SK-N-DZ (cell line): ENCODE measurements around the gene CCDC77. TPM values are rescaled to one million over a fixed set of nuclear protein-coding genes. Genes with fewer than 3 reads are reported as not detected.
"Not testable (repeated sequence)": the region's sequence is repeated elsewhere in the genome, so short reads cannot be mapped to it uniquely, and the experiment has no call there.

ENCODE experiments used
- DNase-seq: peaks from one replicate; pipeline ENCODE4 v3.0.0-alpha.2; 2015; ENCODE audit warnings: low spot score
- polyA plus RNA-seq, 2 experiments: library from polyadenylated mRNA; depleted of rRNA; stranded (reverse); fragments of >200 nt; gene quantifications; 2 replicates each; pipeline ENCODE4 v1.2.3, GENCODE V29; 2014

Gene CCDC77
- 74.0 and 80.1 TPM in 2 replicates for polyA plus RNA-seq (2014; cell fraction: cytosol; rRNA removed)
- polyA plus RNA-seq (2014; cell fraction: nucleus; rRNA removed) = 95.5 and 123 TPM in 2 replicates

- DNase-seq = peak; percentile 95
Measured at GRCh38 chr12:401235-402028, at the start of gene CCDC77. TSS of gene CCDC77 (plus strand) at chr12:401644. CDS start at chr12:409384, 7,740 bp downstream.

GRCh38 chr12:356276-356988 lies 45.0 kb upstream of the CCDC77 start:
- no peak for DNase-seq

GRCh38 chr12:359091-359490 lies 42.4 kb upstream of the CCDC77 start:
- no peak for DNase-seq

GRCh38 chr12:366820-367219 lies 34.6 kb upstream of the CCDC77 start:
- DNase-seq = no peak

- no peak for DNase-seq
Measured at GRCh38 chr12:367972-368371, 33.5 kb upstream of the CCDC77 start.

GRCh38 chr12:370739-371485 lies 30.5 kb upstream of the CCDC77 start:
- not testable (repeated sequence) for DNase-seq

- no peak for DNase-seq
Measured at GRCh38 chr12:386651-387050, 14.8 kb upstream of the CCDC77 start.

GRCh38 chr12:388012-388411 lies 13.4 kb upstream of the CCDC77 start:
- no peak for DNase-seq

- peak; percentile 26 for DNase-seq
Measured at GRCh38 chr12:388541-389141, 12.8 kb upstream of the CCDC77 start.

GRCh38 chr12:389142-390096 lies 12.0 kb upstream of the CCDC77 start, which contains the start of gene KDM5A:
TSS of gene KDM5A (minus strand) at chr12:389320. CDS start at chr12:389091, 229 bp downstream.
- peak; percentile 95 for DNase-seq

- DNase-seq = peak; percentile 12
Measured at GRCh38 chr12:400828-401227, 616 bp upstream of the CCDC77 start.

GRCh38 chr12:402029-402389 lies 565 bp downstream of the CCDC77 start:
- DNase-seq = peak; percentile 58

GRCh38 chr12:414859-415258 lies 13.4 kb downstream of the CCDC77 start:
- no peak for DNase-seq

- DNase-seq = no peak
Measured at GRCh38 chr12:418432-418831, 17.0 kb downstream of the CCDC77 start.

GRCh38 chr12:422526-422925 lies 21.1 kb downstream of the CCDC77 start:
- DNase-seq = no peak

GRCh38 chr12:435737-436136 lies 34.3 kb downstream of the CCDC77 start:
- not testable (repeated sequence) for DNase-seq

GRCh38 chr12:442235-442884 lies 40.9 kb downstream of the CCDC77 start:
- peak; percentile 68 for DNase-seq

- DNase-seq = no peak
Measured at GRCh38 chr12:447141-447540, 45.7 kb downstream of the CCDC77 start.

GRCh38 chr12:449203-449602 lies 47.8 kb downstream of the CCDC77 start:
- DNase-seq = no peak

- no peak for DNase-seq
Measured at GRCh38 chr12:450438-450837, 49.0 kb downstream of the CCDC77 start.
